ENCODE measurements around the gene CATSPERZ. TPM values are rescaled to one million over a fixed set of nuclear protein-coding genes. Genes with fewer than 3 reads are reported as not detected.

The CATSPERZ gene
- total and polyA plus RNA-seq, 2 of the 8 experiments (the other 6 are each of a cell fraction or from before 2014, with no cell fraction given) = 0.77 TPM; not detected in 1

- TF ChIP-seq CHD7 (IDR thresholded peaks at IDR 0.05; ENCODE audit: insufficient replicate concordance, low read length) (no peak), CHD2 (IDR thresholded peaks at IDR 0.05; ENCODE audit: low read length) (no peak), TAF1 (IDR thresholded peaks at IDR 0.05; ENCODE audit: low read depth, low read length) (no peak), USF2 (IDR thresholded peaks at IDR 0.05; ENCODE audit: low read length) (no peak), MAX (IDR thresholded peaks at IDR 0.05) (peak; percentile 55; the same call in 1 of the 2 replicates), RXRA (IDR thresholded peaks at IDR 0.05; ENCODE audit: insufficient read depth, low read depth, low read length) (0 out of 2 replicates have a peak, but pooled peaks have one; percentile 52), YY1 (IDR thresholded peaks at IDR 0.05; ENCODE audit: low read depth, low read length) (0 out of 2 replicates have a peak, but pooled peaks have one; percentile 35), CEBPB (IDR thresholded peaks at IDR 0.05; ENCODE audit: low read depth, low read length) (no peak)
These were observed 5.8 kb downstream of the CATSPERZ start (continued) for GRCh38 chr11:64305691-64306562.
